Cardiac septum (tissue), 1 donor: Measurements from ENCODE around the gene TERF2IP. TPM values are rescaled to one million over a fixed set of nuclear protein-coding genes. Genes with fewer than 3 reads are reported as not detected.

ENCODE experiments used
- DNase-seq: peaks from one replicate; pipeline ENCODE4 v3.0.0-alpha.2; 2020; ENCODE audit warnings: low spot score
- intact Hi-C: fragments of 100-400 bp; cut with DNase I; formaldehyde crosslinking; loops from one replicate; pipeline ENCODE4 v1.14.0; 2022
- total RNA-seq: library from RNA; stranded (reverse); fragmentation: NEBNext Ultra II Directional; extraction: Animal tissue kit (Norgen Biotek cat#: 25700); gene quantifications from one replicate; pipeline ENCODE4 v1.2.1, GENCODE V29; 2021
- donor health status: DM: no; HTN: no; CAD: no.

The TERF2IP gene
- total RNA-seq, 1 donor from 2014 or later: 76.0 TPM

GRCh38 chr16:75703306-75703705 is 55.7 kb downstream of the TERF2IP start:
- intact Hi-C loops: no loop called here
- DNase-seq: no peak

Other genes starting within 250 kb of the TERF2IP start
- 24.6 TPM for gene CFDP1, start 214.3 kb upstream of the TERF2IP start, total RNA-seq
- gene TMEM170A, start 183.1 kb upstream of the TERF2IP start, total RNA-seq: 10.4 TPM
- gene CHST6, start 152.3 kb upstream of the TERF2IP start, total RNA-seq: 4.5 TPM
- 0.11 TPM for gene CHST5, start 111.7 kb upstream of the TERF2IP start, total RNA-seq
- 8.5 TPM for gene TMEM231, start 91.5 kb upstream of the TERF2IP start, total RNA-seq
- gene GABARAPL2, start 81.4 kb upstream of the TERF2IP start, total RNA-seq: 233 TPM
- 28.0 TPM for gene ADAT1, start 24.5 kb upstream of the TERF2IP start, total RNA-seq
- 89.3 TPM for gene KARS1, start 108 bp upstream of the TERF2IP start, total RNA-seq
- not detected for gene CPHXL2, start 29.2 kb downstream of the TERF2IP start, total RNA-seq
- gene DUXB, start 53.7 kb downstream of the TERF2IP start, total RNA-seq: not detected
- gene CPHXL, start 78.7 kb downstream of the TERF2IP start, total RNA-seq: not detected